Endodermal cell (in vitro differentiated cells): ENCODE data around the gene C4orf50. TPM values are rescaled to one million over a fixed set of nuclear protein-coding genes. Genes with fewer than 3 reads are reported as not detected.

Experiments used
- DNase-seq: peaks from one replicate; pipeline ENCODE4 v3.0.0-alpha.2; 2017
- H3K27ac ChIP-seq: 2 replicates; pipeline ENCODE4 v1.5.1; 2013; ENCODE audit warnings: mild to moderate bottlenecking, low read depth, low read length, moderate library complexity
- H3K27me3 ChIP-seq: 2 replicates; pipeline ENCODE4 v1.6.1; 2013; ENCODE audit warnings: mild to moderate bottlenecking, low read length, moderate library complexity; ENCODE audit not compliant: insufficient read depth, control insufficient read depth, poor library complexity, severe bottlenecking
- H3K36me3 ChIP-seq: 2 replicates; pipeline ENCODE4 v1.7.0; 2013; ENCODE audit warnings: mild to moderate bottlenecking, low read length, moderate library complexity; ENCODE audit not compliant: control insufficient read depth, insufficient read depth
- H3K4me1 ChIP-seq: one replicate; pipeline ENCODE4 v1.7.0; 2013; ENCODE audit warnings: low read length; ENCODE audit not compliant: control insufficient read depth, insufficient read depth
- H3K4me3 ChIP-seq: 2 replicates; pipeline ENCODE4 v1.5.1; 2013; ENCODE audit warnings: mild to moderate bottlenecking, low read length, moderate library complexity
- H3K9ac ChIP-seq: 2 replicates; pipeline ENCODE4 v1.6.1; 2013; ENCODE audit warnings: mild to moderate bottlenecking, low read length, moderate library complexity; ENCODE audit not compliant: poor library complexity, severe bottlenecking; ENCODE audit errors: extremely low read depth
- H3K9me3 ChIP-seq: 2 replicates; pipeline ENCODE4 v1.6.1; 2013; ENCODE audit warnings: mild to moderate bottlenecking, low read length, moderate library complexity; ENCODE audit not compliant: control insufficient read depth
- H3K27ac Mint-ChIP-seq: 2 replicates; pipeline ENCODE4 v1.8.0; 2020; ENCODE audit warnings: mixed read lengths
- H3K27me3 Mint-ChIP-seq: 2 replicates; pipeline ENCODE4 v1.8.0; 2021; ENCODE audit warnings: mild to moderate bottlenecking, mixed read lengths; ENCODE audit not compliant: insufficient read depth
- H3K36me3 Mint-ChIP-seq: 2 replicates; pipeline ENCODE4 v1.8.0; 2020; ENCODE audit warnings: low read depth, mixed read lengths
- H3K4me1 Mint-ChIP-seq: 2 replicates; pipeline ENCODE4 v1.8.0; 2020; ENCODE audit warnings: mixed read lengths
- H3K4me3 Mint-ChIP-seq: 2 replicates; pipeline ENCODE4 v1.8.0; 2020; ENCODE audit warnings: mild to moderate bottlenecking, moderate library complexity, mixed read lengths
- H3K9me3 Mint-ChIP-seq: 2 replicates; pipeline ENCODE4 v1.8.0; 2020; ENCODE audit warnings: mild to moderate bottlenecking, mixed read lengths
- CTCF ChIP-seq: fragments of 200-600 bp; sonication (generic); conservative IDR thresholded peaks from 2 replicates; pipeline ENCODE4 v1.5.0; 2021; ENCODE audit warnings: antibody characterized with exemption, mild to moderate bottlenecking
- WGBS, 2 experiments: methylation state at CpG; one replicate each; pipeline versions ENCODE4 v1.1.5 to v1.1.7; 2013; ENCODE audit warnings: missing lambda C conversion rate in 2 of 2, mixed read lengths in 1 of 2; ENCODE audit not compliant: insufficient coverage in 1 of 2, insufficient read length in 1 of 2; 5-methylcytosine and 5-hydroxymethylcytosine counted together
- total RNA-seq, 2 donors: library from RNA; stranded (reverse); fragmentation: NEBNext Ultra II Directional in 1 of 2; extraction: Animal tissue kit (Norgen Biotek cat#: 25700) in 1 of 2; gene quantifications; 2 replicates in 1 of 2; 3 replicates in 1 of 2; pipeline ENCODE4 v1.2.1, GENCODE V29; 2021

Gene C4orf50
- total RNA-seq, 2 donors from 2014 or later, result 0.84 to 1.6 TPM

GRCh38 chr4:5927116-5927515 is 91.1 kb downstream of the C4orf50 start:
- Histone ChIP-seq H3K9ac (no peak overlapping the region), H3K27ac (no peak overlapping the region), H3K4me1 (no peaks in the 10 kb centered on the region), H3K9me3 (no peaks in the 10 kb centered on the region), H3K4me3 (no peak overlapping the region), H3K36me3 (no peaks in the 10 kb centered on the region), H3K27me3 (no peaks in the 10 kb centered on the region)
- TF ChIP-seq CTCF, result no peak
- Mint-ChIP-seq H3K27me3 (peaks cover 4% of the 10 kb centered on the region), H3K4me1 (peaks cover 17% of the 10 kb centered on the region), H3K4me3 (no peak overlapping the region), H3K27ac (no peak overlapping the region), H3K9me3 (no peaks in the 10 kb centered on the region), H3K36me3 (no peaks in the 10 kb centered on the region)
- DNase-seq, result peak; percentile 18
- 89 to 100% methylated on average over 2 to 3 of the region's 3 CpGs for WGBS, 2 experiments

GRCh38 chr4:5926598-5926997 is 91.6 kb downstream of the C4orf50 start:
- Mint-ChIP-seq H3K27ac (no peak overlapping the region), H3K4me3 (no peak overlapping the region), H3K36me3 (no peaks in the 10 kb centered on the region), H3K4me1 (peaks cover 19% of the 10 kb centered on the region), H3K27me3 (peaks cover 4% of the 10 kb centered on the region), H3K9me3 (no peaks in the 10 kb centered on the region)
- H3K36me3 ChIP-seq, result no peaks in the 10 kb centered on the region
- H3K9ac ChIP-seq, result no peak overlapping the region
- no peak for TF ChIP-seq CTCF
- 86 to 92% methylated on average over 3 to 7 of the region's 7 CpGs for WGBS, 2 experiments
- H3K27me3 ChIP-seq, result no peaks in the 10 kb centered on the region
- H3K4me1 ChIP-seq, result no peaks in the 10 kb centered on the region
- peak; percentile 24 for DNase-seq
- no peaks in the 10 kb centered on the region for H3K9me3 ChIP-seq
- H3K4me3 ChIP-seq, result no peak overlapping the region
- H3K27ac ChIP-seq, result no peak overlapping the region

GRCh38 chr4:5925419-5926200 is 92.6 kb downstream of the C4orf50 start:
- H3K4me3 Mint-ChIP-seq, result no peak overlapping the region
- H3K9ac ChIP-seq, result no peak overlapping the region
- H3K27me3 Mint-ChIP-seq, result peaks cover 4% of the 10 kb centered on the region
- H3K36me3 Mint-ChIP-seq, result no peaks in the 10 kb centered on the region
- H3K27ac Mint-ChIP-seq, result no peak overlapping the region
- H3K27me3 ChIP-seq, result no peaks in the 10 kb centered on the region
- H3K36me3 ChIP-seq, result no peaks in the 10 kb centered on the region
- no peaks in the 10 kb centered on the region for H3K4me1 ChIP-seq
- H3K4me3 ChIP-seq, result no peak overlapping the region
- H3K27ac ChIP-seq, result no peak overlapping the region
- H3K9me3 Mint-ChIP-seq, result no peaks in the 10 kb centered on the region
- WGBS, 2 experiments, result 69 to 85% methylated on average over 11 to 16 of the region's 16 CpGs
- DNase-seq, result peak; percentile 50
- TF ChIP-seq CTCF, result no peak
- H3K9me3 ChIP-seq, result no peaks in the 10 kb centered on the region
- H3K4me1 Mint-ChIP-seq, result peaks cover 15% of the 10 kb centered on the region
